Lung (tissue), 12 donors: Measurements from ENCODE around the gene PDCD6IP. TPM values are rescaled to one million over a fixed set of nuclear protein-coding genes. Genes with fewer than 3 reads are reported as not detected.
A peak's percentile ranks its signal among the peaks of the same experiment; 100 is the strongest.

Experiments
- ATAC-seq: fragments of 200-7000 bp; cut with Tn5 transposase; one replicate; pipeline ENCODE4 v1.9.1; 2020; ENCODE audit warnings: moderate number of reproducible peaks; ENCODE audit not compliant: insufficient read depth, low FRiP score
- DNase-seq, 3 donors: peaks; one replicate each; pipeline ENCODE4 v3.0.0-alpha.2; 2013 to 2017
- H3K27ac ChIP-seq, 2 donors: one replicate each; pipeline ENCODE4 v1.5.1; 2013; ENCODE audit warnings: mild to moderate bottlenecking in 2 of 2, moderate library complexity in 2 of 2, control low read depth in 1 of 2, inconsistent platforms in 1 of 2, low read depth in 1 of 2, low read length in 1 of 2
- H3K27me3 ChIP-seq, 3 donors: one replicate each; pipeline ENCODE4 v1.5.1; 2013; ENCODE audit warnings: low read length in 2 of 3; ENCODE audit not compliant: control insufficient read depth in 3 of 3, insufficient read depth in 3 of 3
- H3K36me3 ChIP-seq, 4 donors: one replicate each; pipeline ENCODE4 v1.5.1; 2013; ENCODE audit warnings: low read length in 4 of 4, mild to moderate bottlenecking in 1 of 4, moderate library complexity in 1 of 4; ENCODE audit not compliant: control insufficient read depth in 4 of 4, insufficient read depth in 4 of 4
- H3K4me1 ChIP-seq, 5 donors: one replicate each; pipeline ENCODE4 v1.5.1; 2013; ENCODE audit warnings: low read length in 5 of 5, mild to moderate bottlenecking in 2 of 5, moderate library complexity in 1 of 5; ENCODE audit not compliant: control insufficient read depth in 5 of 5, insufficient read depth in 5 of 5
- H3K4me3 ChIP-seq: one replicate; pipeline ENCODE4 v1.5.1; 2013; ENCODE audit warnings: mild to moderate bottlenecking, control low read depth, moderate library complexity
- H3K9ac ChIP-seq, 2 donors: one replicate each; pipeline ENCODE4 v1.5.1; 2013; ENCODE audit warnings: low read length in 2 of 2, control low read depth in 1 of 2; ENCODE audit not compliant: insufficient read depth in 1 of 2
- H3K9me3 ChIP-seq, 4 donors: one replicate each; pipeline ENCODE4 v1.5.1; 2013; ENCODE audit warnings: low read length in 3 of 4, mild to moderate bottlenecking in 1 of 4, moderate library complexity in 1 of 4; ENCODE audit not compliant: control insufficient read depth in 4 of 4, insufficient read depth in 3 of 4
- WGBS, 2 donors: extraction: QIAGEN DNeasy Blood & Tissue Kit; methylation state at CpG; one replicate each; pipeline ENCODE4 v1.1.7; 2013; 5-methylcytosine and 5-hydroxymethylcytosine counted together
- polyA plus RNA-seq, 2 donors: library from polyadenylated mRNA; stranded (reverse); fragments of 200-250 nt; gene quantifications; one replicate each; pipeline ENCODE4 v1.2.1, GENCODE V29; 2013
- total RNA-seq, 2 donors: library from RNA; depleted of rRNA in 1 of 2; stranded (reverse); fragments of >200 nt in 1 of 2; gene quantifications; one replicate each; pipeline ENCODE4 v1.2.1, GENCODE V29; 2014 to 2021
- TF ChIP-seq, protein P1 (sequence below): IDR thresholded peaks from 2 replicates; pipeline ENCODE4 v1.5.1; 2012; ENCODE audit warnings: mild to moderate bottlenecking; ENCODE audit errors: control extremely low read depth, extremely low read depth
- donor health status: control.
- donor health status: control.
- donor health status: Bipolar disorder and iron deficiency.
- donor health status: healthy.
- donor health status: DM: yes; HTN: yes; CAD: no.

The PDCD6IP gene
- total and polyA plus RNA-seq, 4 donors: 33.8 to 372 (median 163) TPM

DNA sequence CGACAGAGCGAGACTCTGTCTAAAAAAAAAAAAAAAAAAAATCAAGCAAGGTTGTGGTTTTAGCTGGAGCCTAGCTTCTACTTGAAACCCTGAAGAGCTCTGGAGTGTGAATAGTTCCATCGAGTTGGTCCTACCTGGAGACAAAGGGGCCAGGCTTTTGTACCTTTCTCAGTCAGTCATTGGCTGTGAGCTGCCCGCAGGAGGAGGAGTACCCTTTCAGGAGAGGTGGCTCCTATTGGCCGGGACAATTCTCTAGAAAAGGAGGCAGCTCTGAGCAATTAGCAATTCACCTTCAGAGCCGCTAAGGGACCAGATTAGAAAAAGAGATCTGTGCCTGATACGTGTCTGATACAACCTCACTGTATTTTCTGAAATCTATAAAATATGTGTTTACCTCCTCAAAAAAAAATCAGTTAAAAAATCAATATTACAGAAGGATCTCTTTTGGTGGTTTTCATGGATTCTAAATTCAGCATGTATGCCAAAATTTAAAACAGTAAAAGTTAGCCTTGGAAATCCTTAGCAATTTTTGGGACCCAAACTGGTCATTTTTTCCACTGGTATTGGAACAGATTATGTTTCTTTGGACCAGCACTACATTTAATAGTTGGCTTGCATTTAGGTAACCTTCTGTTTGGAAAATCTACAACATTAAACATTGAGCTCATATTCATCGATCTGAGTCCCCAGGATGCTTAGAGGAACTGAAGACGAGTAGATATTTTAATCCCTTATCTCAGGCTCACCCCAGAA is 29.7 kb upstream of the PDCD6IP start:
- Histone ChIP-seq H3K27me3 (no peaks in the 10 kb centered on the region), H3K36me3 (no peaks in the 10 kb centered on the region), H3K27ac (no peak overlapping the region), H3K9me3 (no peaks in the 10 kb centered on the region), H3K9ac (peak overlapping the region in 1 of 2 donors; percentile 2), H3K4me3 (no peak overlapping the region), H3K4me1 (no peaks in the 10 kb centered on the region)
- WGBS, 2 donors: 90 to 91% methylated on average over 8 to 9 of the region's 9 CpGs
- ATAC-seq (no peak), DNase-seq (no peak)
- TF ChIP-seq, protein P1, sequence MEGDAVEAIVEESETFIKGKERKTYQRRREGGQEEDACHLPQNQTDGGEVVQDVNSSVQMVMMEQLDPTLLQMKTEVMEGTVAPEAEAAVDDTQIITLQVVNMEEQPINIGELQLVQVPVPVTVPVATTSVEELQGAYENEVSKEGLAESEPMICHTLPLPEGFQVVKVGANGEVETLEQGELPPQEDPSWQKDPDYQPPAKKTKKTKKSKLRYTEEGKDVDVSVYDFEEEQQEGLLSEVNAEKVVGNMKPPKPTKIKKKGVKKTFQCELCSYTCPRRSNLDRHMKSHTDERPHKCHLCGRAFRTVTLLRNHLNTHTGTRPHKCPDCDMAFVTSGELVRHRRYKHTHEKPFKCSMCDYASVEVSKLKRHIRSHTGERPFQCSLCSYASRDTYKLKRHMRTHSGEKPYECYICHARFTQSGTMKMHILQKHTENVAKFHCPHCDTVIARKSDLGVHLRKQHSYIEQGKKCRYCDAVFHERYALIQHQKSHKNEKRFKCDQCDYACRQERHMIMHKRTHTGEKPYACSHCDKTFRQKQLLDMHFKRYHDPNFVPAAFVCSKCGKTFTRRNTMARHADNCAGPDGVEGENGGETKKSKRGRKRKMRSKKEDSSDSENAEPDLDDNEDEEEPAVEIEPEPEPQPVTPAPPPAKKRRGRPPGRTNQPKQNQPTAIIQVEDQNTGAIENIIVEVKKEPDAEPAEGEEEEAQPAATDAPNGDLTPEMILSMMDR: no peak

DNA sequence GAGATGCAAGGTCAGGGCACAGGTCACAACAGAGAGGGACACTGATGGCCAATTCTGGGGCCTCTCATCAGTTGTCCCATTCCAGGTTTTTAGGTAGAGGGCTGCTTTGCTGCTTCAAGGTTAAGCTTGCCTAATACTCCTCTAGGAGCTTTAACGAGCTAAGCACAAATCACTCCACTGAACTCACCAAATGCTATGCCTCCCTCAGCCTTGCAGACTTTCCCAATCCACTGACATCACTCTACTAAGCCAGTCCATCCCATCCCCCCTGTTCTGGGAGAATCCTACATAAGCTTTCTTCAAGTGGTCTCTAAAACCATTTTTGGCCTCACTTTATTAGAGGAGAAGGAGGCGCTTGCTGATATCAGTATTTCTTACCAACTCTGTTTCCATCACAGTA is 24.8 kb upstream of the PDCD6IP start:
- H3K9ac ChIP-seq: no peak overlapping the region
- H3K27ac ChIP-seq: no peak overlapping the region
- DNase-seq (no peak), ATAC-seq (no peak)
- H3K27me3 ChIP-seq: no peaks in the 10 kb centered on the region
- WGBS, 2 donors: 77 to 95% methylated on average over 2 of the region's 2 CpGs
- H3K36me3 ChIP-seq: no peaks in the 10 kb centered on the region
- TF ChIP-seq, protein P1: no peak
- H3K9me3 ChIP-seq: no peaks in the 10 kb centered on the region
- H3K4me3 ChIP-seq: no peak overlapping the region
- H3K4me1 ChIP-seq: no peaks in the 10 kb centered on the region

DNA sequence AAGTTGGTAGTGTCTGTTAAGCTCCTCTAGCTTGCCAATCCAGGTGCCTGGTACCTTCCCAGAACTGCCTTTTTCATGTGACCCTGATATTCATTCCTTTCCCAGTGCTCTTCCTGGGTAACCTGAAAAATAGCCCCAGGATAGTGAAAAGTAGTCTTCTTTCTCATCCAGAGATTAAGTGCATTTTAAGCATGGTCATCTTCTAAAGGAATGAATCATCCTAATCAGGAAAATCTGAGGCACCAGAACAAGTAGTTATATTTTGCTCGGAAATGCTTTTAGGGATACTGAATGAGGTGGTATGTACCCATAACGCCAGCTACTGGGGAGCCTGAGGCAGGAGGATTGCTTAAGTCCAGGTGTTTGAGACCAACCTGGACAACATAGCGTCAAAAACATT is 23.1 kb upstream of the PDCD6IP start:
- H3K27ac ChIP-seq: no peak overlapping the region
- ATAC-seq: no peak
- no peak for DNase-seq
- H3K9me3 ChIP-seq: no peaks in the 10 kb centered on the region
- H3K4me3 ChIP-seq: no peak overlapping the region
- H3K36me3 ChIP-seq: no peaks in the 10 kb centered on the region
- H3K4me1 ChIP-seq: no peaks in the 10 kb centered on the region
- H3K27me3 ChIP-seq: no peaks in the 10 kb centered on the region
- WGBS, 2 donors: 89 to 94% methylated on average over 3 of the region's 3 CpGs
- TF ChIP-seq, protein P1: no peak
- no peak overlapping the region for H3K9ac ChIP-seq

DNA sequence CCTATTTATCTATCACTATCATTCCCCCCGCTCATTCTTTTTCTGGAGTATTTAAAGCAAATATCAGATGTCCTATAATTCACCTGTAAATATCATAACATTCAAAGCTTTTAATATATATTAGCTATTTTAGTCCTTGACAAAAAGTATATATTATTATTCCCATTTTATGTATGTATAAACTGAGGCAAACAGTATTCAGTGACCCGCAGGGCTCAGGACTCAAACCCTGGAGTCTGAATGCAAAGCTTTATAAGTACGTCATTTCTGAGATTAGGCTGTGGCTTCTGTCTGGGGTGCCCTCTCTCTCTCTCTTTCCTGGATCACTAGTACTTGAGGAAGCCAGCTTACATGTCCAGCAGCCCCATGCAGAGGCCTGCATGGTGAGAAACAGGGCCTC is 20.4 kb upstream of the PDCD6IP start:
- ATAC-seq: no peak
- 86 to 92% methylated on average over 3 of the region's 3 CpGs for WGBS, 2 donors
- DNase-seq: peak in 2 of 3 donors; percentile 23 to 24

More for the DNA sequence above, 20.4 kb upstream of the PDCD6IP start:
- no peak overlapping the region for H3K9ac ChIP-seq
- no peaks in the 10 kb centered on the region for H3K9me3 ChIP-seq
- no peak overlapping the region for H3K4me3 ChIP-seq
- TF ChIP-seq, protein P1: no peak
- H3K36me3 ChIP-seq: no peaks in the 10 kb centered on the region
- H3K27me3 ChIP-seq: no peaks in the 10 kb centered on the region
- H3K27ac ChIP-seq: no peak overlapping the region
- H3K4me1 ChIP-seq: no peaks in the 10 kb centered on the region
